Activated T-cell treated with anti-CD3 and anti-CD28 coated beads, Interleukin-2, amount 50 U/mL, for 72 hours (primary cell): ENCODE data around the gene LRCOL1. TPM values are rescaled to one million over a fixed set of nuclear protein-coding genes. Genes with fewer than 3 reads are reported as not detected.

Experiments used
- ATAC-seq, 2 donors: fragments of 150-1000 bp; cut with Tn5 transposase; replicated peaks in 1 of 2; 2 replicates each; pipeline ENCODE4 v1.10.0; 2021; ENCODE audit warnings: moderate library complexity in 2 of 2, mild to moderate bottlenecking in 1 of 2
- DNase-seq, 2 donors: peaks; one replicate each; pipeline ENCODE4 v3.0.0; 2021 to 2022; ENCODE audit warnings: mixed read lengths in 1 of 2
- H3K27ac Mint-ChIP-seq: one replicate; pipeline ENCODE4 v1.8.0; 2022; ENCODE audit warnings: mild to moderate bottlenecking, moderate library complexity, mixed read lengths
- H3K27me3 Mint-ChIP-seq: one replicate; pipeline ENCODE4 v1.8.0; 2022; ENCODE audit warnings: low read depth, mixed read lengths
- H3K36me3 Mint-ChIP-seq, 2 donors: one replicate each; pipeline ENCODE4 v1.8.0; 2022; ENCODE audit warnings: mixed read lengths in 2 of 2, mild to moderate bottlenecking in 1 of 2; ENCODE audit not compliant: insufficient read depth in 2 of 2
- H3K4me1 Mint-ChIP-seq: one replicate; pipeline ENCODE4 v1.8.0; 2022; ENCODE audit warnings: low read depth, mixed read lengths
- H3K4me3 Mint-ChIP-seq, 2 donors: one replicate each; pipeline ENCODE4 v1.8.0; 2022; ENCODE audit warnings: mild to moderate bottlenecking in 2 of 2, mixed read lengths in 2 of 2, moderate library complexity in 2 of 2
- H3K9me3 Mint-ChIP-seq, 2 donors: one replicate each; pipeline ENCODE4 v1.8.0; 2022; ENCODE audit warnings: mixed read lengths in 2 of 2
- total RNA-seq, 2 donors: library from RNA; stranded (reverse); gene quantifications; one replicate each; pipeline ENCODE4 v1.2.3, GENCODE V29; 2022

Gene LRCOL1
- total RNA-seq, 2 donors from 2014 or later, result not detected

GRCh38 chr12:132562489-132563021, 47.8 kb downstream of the LRCOL1 start:
- no peak for DNase-seq
- Mint-ChIP-seq H3K27ac (no peak overlapping the region), H3K27me3 (no peaks in the 10 kb centered on the region), H3K4me1 (peaks cover 15% of the 10 kb centered on the region), H3K9me3 (no peaks in the 10 kb centered on the region), H3K36me3 (no peaks in the 10 kb centered on the region), H3K4me3 (no peak overlapping the region)
- ATAC-seq, result no peak

DNA sequence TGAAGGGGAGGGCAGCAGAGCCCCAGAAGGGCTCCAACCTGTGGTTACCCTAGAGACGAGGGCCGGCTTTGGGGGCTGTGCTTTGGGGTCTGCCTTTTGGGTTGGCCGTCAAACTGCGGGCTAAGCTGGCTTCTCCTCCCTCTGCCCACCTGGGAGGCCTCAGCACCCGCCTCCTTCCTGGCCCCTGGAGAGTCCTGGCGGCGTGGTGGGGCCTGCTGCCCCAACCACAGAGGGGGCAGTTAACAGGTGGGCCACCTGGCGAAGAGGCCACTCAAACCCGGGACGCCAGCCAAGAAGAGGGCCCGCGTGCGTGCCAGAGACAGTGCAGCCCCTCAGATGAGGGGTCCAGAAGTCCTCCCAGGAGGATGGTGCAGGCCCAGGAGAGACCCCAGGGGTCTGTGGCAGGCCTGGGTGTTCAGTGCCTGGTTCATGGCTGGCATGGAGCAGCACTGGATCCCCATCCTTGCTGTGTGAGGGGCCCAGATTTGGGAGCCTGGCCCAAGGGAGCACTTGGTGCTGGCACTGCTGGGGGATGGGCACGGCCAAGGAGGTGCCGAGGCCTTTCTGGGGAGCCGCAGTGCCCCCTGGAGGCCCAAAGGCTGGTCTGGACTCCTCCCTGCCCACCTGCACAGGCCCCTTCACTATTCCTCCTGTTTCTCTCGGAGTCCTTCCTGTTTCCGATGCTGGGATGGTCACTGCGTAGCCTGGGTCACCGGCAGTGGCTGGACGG, 48.8 kb downstream of the LRCOL1 start:
- ATAC-seq (no peak), DNase-seq (peak; percentile 13 to 34)
- no peaks in the 10 kb centered on the region for H3K27me3 Mint-ChIP-seq
- peaks cover 15% of the 10 kb centered on the region for H3K4me1 Mint-ChIP-seq
- H3K27ac Mint-ChIP-seq, result no peak overlapping the region
- peak overlapping the region; percentile 77 to 84 for H3K4me3 Mint-ChIP-seq
- no peaks in the 10 kb centered on the region for H3K36me3 Mint-ChIP-seq
- no peaks in the 10 kb centered on the region for H3K9me3 Mint-ChIP-seq

GRCh38 chr12:132560614-132561426, 49.6 kb downstream of the LRCOL1 start:
- DNase-seq, result peak; percentile 81
- peak; percentile 63 to 64 for ATAC-seq
- Mint-ChIP-seq H3K4me3 (peak overlapping the region; percentile 77 to 84), H3K36me3 (no peaks in the 10 kb centered on the region), H3K27me3 (no peaks in the 10 kb centered on the region), H3K9me3 (no peaks in the 10 kb centered on the region), H3K27ac (no peak overlapping the region), H3K4me1 (peaks cover 15% of the 10 kb centered on the region)

GRCh38 chr12:132560364-132560613, 50.1 kb downstream of the LRCOL1 start:
- DNase-seq (no peak), ATAC-seq (peak; percentile 34 to 42)
- no peak overlapping the region for H3K27ac Mint-ChIP-seq
- no peaks in the 10 kb centered on the region for H3K27me3 Mint-ChIP-seq
- peaks cover 15% of the 10 kb centered on the region for H3K4me1 Mint-ChIP-seq
- peak overlapping the region; percentile 77 to 84 for H3K4me3 Mint-ChIP-seq
- H3K9me3 Mint-ChIP-seq, result no peaks in the 10 kb centered on the region
- H3K36me3 Mint-ChIP-seq, result no peaks in the 10 kb centered on the region

GRCh38 chr12:132559652-132560363, 50.6 kb downstream of the LRCOL1 start:
- peak overlapping the region; percentile 72 to 76 for H3K4me3 Mint-ChIP-seq
- no peak overlapping the region for H3K27ac Mint-ChIP-seq
- peak; percentile 47 to 53 for DNase-seq
- no peaks in the 10 kb centered on the region for H3K36me3 Mint-ChIP-seq
- no peaks in the 10 kb centered on the region for H3K27me3 Mint-ChIP-seq
- H3K9me3 Mint-ChIP-seq, result no peaks in the 10 kb centered on the region
- ATAC-seq, result peak; percentile 66 to 71
- peaks cover 15% of the 10 kb centered on the region for H3K4me1 Mint-ChIP-seq

- Mint-ChIP-seq H3K4me1 (peaks cover 15% of the 10 kb centered on the region), H3K36me3 (no peaks in the 10 kb centered on the region), H3K27me3 (no peaks in the 10 kb centered on the region), H3K27ac (no peak overlapping the region), H3K4me3 (peak overlapping the region; percentile 71 to 76), H3K9me3 (no peaks in the 10 kb centered on the region)
- ATAC-seq, result no peak
- no peak for DNase-seq
These were observed 51.3 kb downstream of the LRCOL1 start for GRCh38 chr12:132558861-132559623.

DNA sequence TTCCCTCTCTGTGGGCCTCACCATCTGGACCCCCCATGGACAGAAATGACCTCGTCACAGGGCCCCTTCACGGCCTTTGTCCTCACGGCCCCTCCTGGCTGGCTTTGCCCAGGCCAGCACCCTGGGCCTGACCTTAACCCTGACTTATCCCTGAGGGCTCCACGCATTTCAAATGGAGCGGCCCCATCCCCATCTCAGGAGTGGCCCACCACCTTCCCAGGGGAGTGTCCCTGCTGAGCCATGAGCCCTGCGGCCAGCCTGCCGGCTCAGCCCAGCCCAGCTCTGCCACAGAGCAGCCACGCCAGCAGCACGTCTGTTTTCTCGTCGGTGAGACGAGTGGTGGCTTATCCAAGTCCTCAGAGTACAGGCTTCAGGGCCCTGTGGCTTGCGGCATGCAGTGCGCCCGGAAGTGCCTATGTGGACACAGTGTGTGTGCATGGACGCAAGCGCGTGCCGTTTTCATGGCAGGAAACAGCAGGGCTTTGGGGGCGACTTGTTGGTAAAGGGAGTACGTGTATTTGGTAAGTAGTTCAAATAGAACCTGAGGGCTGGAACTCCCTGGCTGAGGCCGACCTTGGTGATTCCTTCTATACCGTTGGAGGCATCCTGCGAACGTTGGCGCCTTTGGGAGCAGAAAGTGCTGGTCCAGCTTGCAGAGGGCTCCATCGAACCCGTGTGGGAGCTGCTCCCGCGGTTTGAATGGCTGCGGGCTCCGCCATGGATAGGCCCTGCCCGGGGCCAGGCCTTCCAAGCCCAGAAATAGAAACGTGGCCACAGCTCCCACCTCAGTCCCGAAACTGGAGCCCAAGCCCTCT, 52.1 kb downstream of the LRCOL1 start:
- Mint-ChIP-seq H3K27me3 (no peaks in the 10 kb centered on the region), H3K27ac (no peak overlapping the region), H3K36me3 (no peaks in the 10 kb centered on the region), H3K4me1 (peaks cover 15% of the 10 kb centered on the region), H3K4me3 (peak overlapping the region in 1 of 2 donors; percentile 15), H3K9me3 (no peaks in the 10 kb centered on the region)
- no peak for DNase-seq
- no peak for ATAC-seq

- Mint-ChIP-seq H3K27me3 (no peaks in the 10 kb centered on the region), H3K4me3 (no peak overlapping the region), H3K36me3 (no peaks in the 10 kb centered on the region), H3K9me3 (no peaks in the 10 kb centered on the region), H3K27ac (no peak overlapping the region), H3K4me1 (peaks cover 15% of the 10 kb centered on the region)
- ATAC-seq (no peak), DNase-seq (no peak)
These were observed 52.9 kb downstream of the LRCOL1 start for GRCh38 chr12:132557291-132558015.

GRCh38 chr12:132556801-132557200, 53.6 kb downstream of the LRCOL1 start:
- H3K4me3 Mint-ChIP-seq, result no peak overlapping the region
- ATAC-seq, result no peak
- H3K4me1 Mint-ChIP-seq, result peaks cover 15% of the 10 kb centered on the region
- no peak overlapping the region for H3K27ac Mint-ChIP-seq
- H3K36me3 Mint-ChIP-seq, result no peaks in the 10 kb centered on the region
- H3K27me3 Mint-ChIP-seq, result no peaks in the 10 kb centered on the region
- H3K9me3 Mint-ChIP-seq, result no peaks in the 10 kb centered on the region
- DNase-seq, result no peak

GRCh38 chr12:132556216-132556615, 54.2 kb downstream of the LRCOL1 start:
- H3K4me3 Mint-ChIP-seq, result no peak overlapping the region
- peaks cover 13% of the 10 kb centered on the region for H3K4me1 Mint-ChIP-seq
- no peak overlapping the region for H3K27ac Mint-ChIP-seq
- no peaks in the 10 kb centered on the region for H3K27me3 Mint-ChIP-seq
- DNase-seq (no peak), ATAC-seq (no peak)
- no peaks in the 10 kb centered on the region for H3K36me3 Mint-ChIP-seq
- no peaks in the 10 kb centered on the region for H3K9me3 Mint-ChIP-seq

- no peaks in the 10 kb centered on the region for H3K9me3 Mint-ChIP-seq
- ATAC-seq (no peak), DNase-seq (no peak)
- no peaks in the 10 kb centered on the region for H3K27me3 Mint-ChIP-seq
- no peaks in the 10 kb centered on the region for H3K36me3 Mint-ChIP-seq
- peaks cover 8% of the 10 kb centered on the region for H3K4me1 Mint-ChIP-seq
- no peak overlapping the region for H3K4me3 Mint-ChIP-seq
- no peak overlapping the region for H3K27ac Mint-ChIP-seq
These were observed 54.7 kb downstream of the LRCOL1 start for GRCh38 chr12:132555686-132556085.
